Measurements from ENCODE around the gene AURKAIP1. TPM values are rescaled to one million over a fixed set of nuclear protein-coding genes. Genes with fewer than 3 reads are reported as not detected.

Gene AURKAIP1
- total RNA-seq, 2 donors from 2014 or later: 159 to 162 TPM

DNA sequence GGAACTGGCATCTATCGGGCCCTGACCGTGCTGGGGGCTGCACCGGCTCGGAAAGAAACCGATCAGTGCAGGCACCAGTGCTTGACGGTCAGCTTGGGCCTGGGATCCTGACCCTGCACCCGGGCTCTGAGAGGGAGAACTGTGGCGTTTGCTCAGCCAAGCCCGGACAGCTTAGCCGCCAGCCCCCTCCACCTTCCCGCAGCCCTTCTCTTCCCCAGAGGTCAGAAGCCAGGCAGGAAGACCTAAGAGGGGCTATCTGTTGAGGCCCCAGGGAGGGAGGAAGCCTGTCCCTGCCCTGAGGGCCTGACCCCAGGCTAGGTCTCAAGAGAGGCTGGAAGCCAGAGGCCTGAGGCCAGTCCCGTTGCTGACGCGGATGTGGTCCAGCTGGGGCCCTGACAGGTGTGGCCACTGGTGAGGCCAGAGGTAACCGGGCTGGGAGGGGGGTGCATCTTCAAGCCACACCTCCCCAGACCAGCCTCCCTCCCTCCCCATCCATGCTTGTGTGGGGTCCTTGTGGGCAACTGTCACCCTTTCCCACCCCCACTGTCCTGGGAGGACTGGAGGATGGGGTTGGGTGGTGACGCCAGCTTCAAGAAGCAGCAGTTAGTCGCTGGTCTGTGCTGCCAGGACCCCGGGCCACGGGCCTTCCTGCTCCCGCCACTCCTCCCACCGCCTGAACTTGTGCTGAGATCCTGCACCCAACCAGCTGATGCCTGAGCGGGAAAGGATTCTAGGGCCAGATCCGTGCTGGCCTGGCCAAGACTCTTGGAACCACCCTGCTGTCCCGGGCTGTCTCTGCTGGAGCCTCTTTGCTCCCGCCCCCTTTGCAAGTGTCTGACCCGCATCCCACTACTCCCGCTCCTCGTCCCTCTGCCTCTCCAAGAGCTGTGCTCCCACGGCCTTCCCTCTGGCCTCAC, 23.2 kb downstream of the AURKAIP1 start:
- Histone ChIP-seq H3K9ac (ENCODE audit: extremely low read depth, low read length, poor library complexity, severe bottlenecking) (no peak overlapping the region), H3K4me1 (ENCODE audit: control insufficient read depth, insufficient read depth, low read length) (peaks cover 8% of the 10 kb centered on the region)
- H3K9me3 Mint-ChIP-seq: no peaks in the 10 kb centered on the region

DNA sequence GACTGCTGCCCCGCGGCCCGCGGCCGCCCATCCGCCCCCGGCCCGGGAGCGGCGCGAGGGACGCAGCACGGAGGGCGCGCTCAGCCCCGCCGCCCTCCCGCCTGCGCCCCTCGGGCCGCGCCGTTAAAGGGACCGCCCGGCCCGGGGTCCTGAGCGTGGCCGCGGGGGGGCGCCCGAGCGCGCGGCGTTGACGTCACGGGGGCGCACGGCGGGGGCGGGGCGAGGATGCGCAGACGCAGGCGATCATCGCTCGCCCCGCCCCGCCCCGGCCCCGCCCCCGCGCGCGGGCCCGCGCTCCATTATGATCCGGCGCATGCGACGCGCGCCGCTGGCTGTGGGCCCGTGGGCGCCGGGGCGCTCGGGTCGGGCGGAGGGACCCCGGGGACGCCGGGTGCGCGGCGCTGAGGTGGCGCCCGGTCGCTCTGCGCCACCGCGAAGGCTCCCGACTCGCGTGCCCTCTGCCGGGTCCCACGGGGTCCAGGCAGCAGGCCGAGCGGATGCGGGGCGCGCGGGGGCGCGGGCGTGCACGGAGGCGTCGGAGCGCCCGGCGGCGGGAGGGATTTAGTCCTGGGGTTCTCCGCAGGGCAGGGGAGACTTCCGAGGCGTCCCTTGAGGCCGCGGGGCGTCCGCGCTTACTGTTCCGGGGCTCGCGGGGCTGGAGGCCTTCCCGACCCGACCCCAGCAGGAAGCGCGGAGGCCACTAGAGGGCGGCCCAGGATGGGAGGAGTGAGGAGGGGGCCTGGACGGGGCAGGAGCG, 25.6 kb downstream of the AURKAIP1 start, which contains the start of gene DVL1:
TSS of gene DVL1 (minus strand) at position 163 of the 757 bp plus-strand sequence. CDS start 353 bp downstream, outside the sequence.
- H3K27ac Mint-ChIP-seq: no peak within 1 kb of the TSS
- H3K27ac ChIP-seq (ENCODE audit: low read depth, low read length): peak within 1 kb of the TSS; percentile 86
- H3K36me3 Mint-ChIP-seq (ENCODE audit: low read depth): no peaks in the 10 kb centered on the region

More for the DNA sequence above, 23.2 kb downstream of the AURKAIP1 start:
- Mint-ChIP-seq H3K4me1 (peaks cover 10% of the 10 kb centered on the region), H3K27ac (peak overlapping the region; percentile 67), H3K27me3 (ENCODE audit: insufficient read depth) (peaks cover 9% of the 10 kb centered on the region), H3K36me3 (ENCODE audit: low read depth) (no peaks in the 10 kb centered on the region), H3K4me3 (peak overlapping the region; percentile 42)
- Histone ChIP-seq H3K4me3 (ENCODE audit: low read length) (no peak overlapping the region), H3K27me3 (ENCODE audit: control insufficient read depth, insufficient read depth, low read length, poor library complexity, severe bottlenecking) (no peaks in the 10 kb centered on the region), H3K27ac (ENCODE audit: low read depth, low read length) (peak overlapping the region; percentile 68), H3K36me3 (ENCODE audit: control insufficient read depth, insufficient read depth, low read length) (peaks cover 7% of the 10 kb centered on the region), H3K9me3 (ENCODE audit: control insufficient read depth, low read length) (no peaks in the 10 kb centered on the region)
- DNase-seq: peak; percentile 59
- TF ChIP-seq, protein P1, sequence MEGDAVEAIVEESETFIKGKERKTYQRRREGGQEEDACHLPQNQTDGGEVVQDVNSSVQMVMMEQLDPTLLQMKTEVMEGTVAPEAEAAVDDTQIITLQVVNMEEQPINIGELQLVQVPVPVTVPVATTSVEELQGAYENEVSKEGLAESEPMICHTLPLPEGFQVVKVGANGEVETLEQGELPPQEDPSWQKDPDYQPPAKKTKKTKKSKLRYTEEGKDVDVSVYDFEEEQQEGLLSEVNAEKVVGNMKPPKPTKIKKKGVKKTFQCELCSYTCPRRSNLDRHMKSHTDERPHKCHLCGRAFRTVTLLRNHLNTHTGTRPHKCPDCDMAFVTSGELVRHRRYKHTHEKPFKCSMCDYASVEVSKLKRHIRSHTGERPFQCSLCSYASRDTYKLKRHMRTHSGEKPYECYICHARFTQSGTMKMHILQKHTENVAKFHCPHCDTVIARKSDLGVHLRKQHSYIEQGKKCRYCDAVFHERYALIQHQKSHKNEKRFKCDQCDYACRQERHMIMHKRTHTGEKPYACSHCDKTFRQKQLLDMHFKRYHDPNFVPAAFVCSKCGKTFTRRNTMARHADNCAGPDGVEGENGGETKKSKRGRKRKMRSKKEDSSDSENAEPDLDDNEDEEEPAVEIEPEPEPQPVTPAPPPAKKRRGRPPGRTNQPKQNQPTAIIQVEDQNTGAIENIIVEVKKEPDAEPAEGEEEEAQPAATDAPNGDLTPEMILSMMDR (conservative IDR thresholded peaks at IDR 0.05): no peak
- WGBS, 2 experiments (ENCODE audit: insufficient coverage in 1 of 2, insufficient read length in 1 of 2): 69 to 72% methylated on average over 17 to 28 of the region's 29 CpGs

More for the DNA sequence above, 25.6 kb downstream of the AURKAIP1 start, which contains the start of gene DVL1:
- Histone ChIP-seq H3K36me3 (ENCODE audit: control insufficient read depth, insufficient read depth, low read length) (peaks cover 7% of the 10 kb centered on the region), H3K9ac (ENCODE audit: extremely low read depth, low read length, poor library complexity, severe bottlenecking) (peak within 1 kb of the TSS; percentile 63), H3K27me3 (ENCODE audit: control insufficient read depth, insufficient read depth, low read length, poor library complexity, severe bottlenecking) (no peaks in the 10 kb centered on the region), H3K4me3 (ENCODE audit: low read length) (peak within 1 kb of the TSS; percentile 90), H3K4me1 (ENCODE audit: control insufficient read depth, insufficient read depth, low read length) (peaks cover 8% of the 10 kb centered on the region), H3K9me3 (ENCODE audit: control insufficient read depth, low read length) (no peaks in the 10 kb centered on the region)
- WGBS, 2 experiments (ENCODE audit: insufficient coverage in 1 of 2, insufficient read length in 1 of 2): 0% methylated on average over 28 to 118 of the region's 122 CpGs
- Mint-ChIP-seq H3K27me3 (ENCODE audit: insufficient read depth) (peaks cover 6% of the 10 kb centered on the region), H3K4me3 (peak within 1 kb of the TSS; percentile 67), H3K4me1 (peaks cover 10% of the 10 kb centered on the region), H3K9me3 (no peaks in the 10 kb centered on the region)
- DNase-seq: peak; percentile 87
- TF ChIP-seq, protein P1 (conservative IDR thresholded peaks at IDR 0.05): peak; percentile 70
